NCI-H82 treated with DMSO at 0.1 percent for 48 hours (cell line): ENCODE data around the gene FRRS1.
"Not testable (repeated sequence)": the region's sequence is repeated elsewhere in the genome, so short reads cannot be mapped to it uniquely, and the experiment has no call there.

ENCODE experiments used
- DNase-seq: peaks from one replicate; lab custom pipeline; 2025; ENCODE audit not compliant: unreplicated experiment; lab: John Stamatoyannopoulos, UW

Gene FRRS1, protein sequence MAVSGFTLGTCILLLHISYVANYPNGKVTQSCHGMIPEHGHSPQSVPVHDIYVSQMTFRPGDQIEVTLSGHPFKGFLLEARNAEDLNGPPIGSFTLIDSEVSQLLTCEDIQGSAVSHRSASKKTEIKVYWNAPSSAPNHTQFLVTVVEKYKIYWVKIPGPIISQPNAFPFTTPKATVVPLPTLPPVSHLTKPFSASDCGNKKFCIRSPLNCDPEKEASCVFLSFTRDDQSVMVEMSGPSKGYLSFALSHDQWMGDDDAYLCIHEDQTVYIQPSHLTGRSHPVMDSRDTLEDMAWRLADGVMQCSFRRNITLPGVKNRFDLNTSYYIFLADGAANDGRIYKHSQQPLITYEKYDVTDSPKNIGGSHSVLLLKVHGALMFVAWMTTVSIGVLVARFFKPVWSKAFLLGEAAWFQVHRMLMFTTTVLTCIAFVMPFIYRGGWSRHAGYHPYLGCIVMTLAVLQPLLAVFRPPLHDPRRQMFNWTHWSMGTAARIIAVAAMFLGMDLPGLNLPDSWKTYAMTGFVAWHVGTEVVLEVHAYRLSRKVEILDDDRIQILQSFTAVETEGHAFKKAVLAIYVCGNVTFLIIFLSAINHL

DNA sequence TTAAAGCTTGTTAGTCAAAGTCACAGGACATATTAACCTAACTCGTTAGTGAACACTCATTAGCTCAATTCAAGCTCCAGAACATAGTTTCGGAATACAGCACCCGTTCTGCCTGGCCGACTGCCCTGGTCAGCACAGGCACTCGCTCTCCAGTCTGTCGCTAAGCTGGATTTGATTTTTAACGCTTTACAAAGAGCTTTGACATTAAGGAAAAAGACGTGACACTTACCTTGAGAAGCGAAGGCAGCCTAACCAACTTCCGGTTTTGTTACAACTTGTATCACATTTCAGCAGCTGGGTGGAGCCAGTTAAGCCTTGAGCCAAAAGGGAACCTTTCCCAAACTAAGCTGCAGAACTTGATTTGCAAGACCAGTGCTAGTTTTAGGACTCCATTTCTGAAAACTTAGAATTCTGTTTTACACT is at the start of gene FRRS1:
Gene FRRS1, minus strand, starts transcription at position 258 of the 423 bp plus-strand sequence. CDS start 17,867 bp downstream, outside the sequence.
- peak; percentile 80 for DNase-seq

DNA sequence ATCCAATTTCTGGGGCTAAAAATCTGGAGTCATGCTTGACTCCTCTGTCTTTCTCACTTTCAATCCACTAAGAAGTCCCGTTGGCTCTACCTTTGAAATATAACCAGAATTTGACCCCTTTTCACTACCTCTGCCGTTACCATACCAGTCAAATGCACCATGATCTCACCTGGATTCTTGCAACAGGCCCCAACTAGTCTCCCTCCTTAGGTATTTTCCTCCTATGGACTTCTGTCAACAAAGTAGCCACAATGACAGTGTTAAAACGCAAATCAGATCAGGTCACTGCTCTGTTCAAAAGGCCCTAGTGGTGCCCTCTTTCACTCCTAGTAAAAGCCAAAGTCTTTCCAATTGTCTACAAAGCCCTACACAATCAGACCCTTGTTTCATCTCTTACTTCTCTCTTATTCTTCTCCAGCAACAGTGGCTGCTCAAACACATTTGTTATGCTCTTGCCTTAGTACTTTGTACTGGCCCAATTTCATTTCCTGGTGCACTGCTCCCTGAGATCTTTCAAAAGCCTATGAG is 48.0 kb upstream of the FRRS1 start:
- DNase-seq = no peak

DNA sequence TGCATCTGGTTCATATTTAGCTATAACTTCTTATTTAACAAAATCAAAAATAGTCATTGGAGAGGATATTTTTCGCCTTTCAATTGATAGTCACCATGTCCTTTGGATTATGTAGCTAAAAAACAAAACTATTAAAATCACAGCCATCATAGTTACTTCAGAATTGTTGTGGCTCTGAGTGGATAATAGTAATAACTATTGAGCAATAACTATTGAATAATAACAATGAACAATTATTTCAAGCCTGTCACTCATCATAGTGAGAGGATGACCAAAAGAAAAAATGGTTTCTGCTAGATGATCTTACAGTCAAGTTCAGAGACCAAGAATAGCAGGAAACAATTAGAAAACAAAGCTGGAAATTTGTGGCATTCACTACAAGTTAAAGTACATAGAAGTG is 45.3 kb upstream of the FRRS1 start:
- DNase-seq = no peak

DNA sequence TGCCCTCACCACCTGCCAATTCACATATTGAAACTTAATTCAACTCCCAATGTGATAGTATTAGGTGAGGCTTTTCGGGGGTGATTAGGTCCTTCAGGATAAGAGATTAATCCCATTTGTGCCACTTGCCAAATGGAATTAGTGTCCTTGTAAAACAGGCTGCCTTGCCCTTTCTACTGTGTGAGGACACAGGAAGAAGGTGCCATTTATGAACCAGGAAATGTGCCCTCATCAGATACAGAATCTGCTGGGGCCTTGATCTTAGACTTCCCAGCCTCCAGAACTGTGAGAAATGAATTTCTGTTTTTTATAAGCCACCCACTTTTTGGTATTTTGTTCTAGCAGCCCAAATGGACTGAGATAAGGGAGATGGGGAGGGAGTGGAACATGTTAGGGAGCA is 44.6 kb upstream of the FRRS1 start:
- peak; percentile 95 for DNase-seq

DNA sequence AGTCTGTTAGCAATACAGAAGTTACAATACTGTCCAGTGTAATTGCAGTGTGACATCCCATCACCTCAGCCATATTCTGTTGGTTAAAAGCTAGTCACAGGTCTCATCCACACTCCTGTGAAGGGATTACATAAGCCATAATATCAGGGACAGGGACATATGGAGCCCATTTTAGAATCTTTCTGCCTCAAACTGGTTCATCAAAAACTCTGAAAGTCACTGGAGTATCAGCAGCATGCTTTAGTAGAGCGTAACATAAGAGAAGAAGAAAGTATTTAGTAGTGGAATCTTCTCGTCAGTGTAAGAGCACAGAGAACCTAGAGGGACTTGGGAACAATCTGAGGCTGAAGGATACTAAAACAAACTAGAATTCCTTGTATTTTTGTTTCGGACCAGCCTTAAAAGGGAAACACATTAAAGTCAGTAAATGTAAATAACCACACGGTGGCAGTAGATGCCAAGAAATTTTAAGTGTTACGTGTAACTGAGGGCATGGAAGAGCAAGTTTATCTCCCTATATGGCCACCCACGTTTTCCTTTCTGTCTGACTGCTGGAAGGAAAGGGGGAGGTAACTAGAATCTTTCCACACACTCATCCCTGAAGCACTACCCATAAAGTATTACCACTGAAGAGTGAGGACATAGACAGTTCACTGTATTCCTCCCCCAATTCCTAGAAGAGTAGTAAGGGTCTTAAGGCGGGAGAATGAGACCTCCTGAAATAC is 42.1 kb upstream of the FRRS1 start:
- DNase-seq = peak; percentile 96

DNA sequence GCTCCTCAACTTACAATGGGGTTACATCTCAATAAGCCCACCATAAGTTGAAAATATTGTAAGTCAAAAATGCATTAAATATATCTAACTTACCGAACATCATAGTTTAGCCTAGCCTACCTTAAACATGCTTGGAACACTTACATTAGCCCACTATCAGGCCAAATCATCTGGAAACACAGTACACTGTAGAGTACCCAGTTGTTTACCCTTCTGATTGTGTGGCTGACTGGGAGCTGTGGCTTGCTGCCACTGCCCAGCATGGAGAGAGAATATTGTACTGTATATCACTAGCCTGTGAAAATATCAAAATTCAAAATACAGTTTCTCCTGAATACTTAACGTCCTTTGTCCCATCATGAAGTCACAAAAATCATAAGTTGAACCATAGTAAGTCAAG is 40.4 kb upstream of the FRRS1 start:
- DNase-seq = no peak

DNA sequence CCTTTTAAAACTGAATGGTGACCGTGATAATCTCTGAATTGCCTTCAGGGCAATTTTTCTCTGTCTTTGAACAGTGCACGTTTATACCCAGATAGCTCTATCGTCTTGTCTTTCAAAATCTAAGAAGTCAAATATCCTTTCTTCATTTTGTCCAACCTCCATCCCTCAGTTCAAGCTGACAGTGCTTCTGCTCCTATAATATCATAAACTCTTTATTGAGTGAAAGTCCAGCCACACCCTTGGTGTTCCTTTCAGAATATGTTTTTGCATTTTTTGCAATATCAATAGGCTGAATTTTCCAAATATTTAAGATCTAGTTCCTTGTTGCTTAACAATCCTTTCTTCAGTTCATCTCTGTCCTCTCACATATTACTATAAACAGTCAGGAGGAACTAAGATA is 35.1 kb upstream of the FRRS1 start:
- DNase-seq = no peak

DNA sequence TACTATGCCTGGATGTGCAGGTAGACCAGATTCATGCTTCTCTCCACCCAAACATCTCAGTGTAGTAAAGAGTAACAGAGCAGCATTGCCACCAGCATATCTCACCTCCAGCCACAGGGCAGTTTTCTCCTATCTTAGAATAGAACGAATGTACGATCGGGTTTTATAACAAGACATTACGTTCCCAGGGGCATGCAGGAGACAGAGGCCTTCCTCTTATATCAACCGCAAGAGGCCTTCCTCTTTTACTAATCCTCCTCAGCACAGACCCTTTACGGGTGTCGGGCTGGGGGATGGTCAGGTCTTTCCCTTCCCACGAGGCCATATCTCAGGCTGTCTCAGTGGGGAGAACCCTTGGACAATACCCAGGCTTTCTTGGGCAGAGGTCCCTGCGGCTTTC is 27.4 kb upstream of the FRRS1 start:
- not testable (repeated sequence) for DNase-seq

DNA sequence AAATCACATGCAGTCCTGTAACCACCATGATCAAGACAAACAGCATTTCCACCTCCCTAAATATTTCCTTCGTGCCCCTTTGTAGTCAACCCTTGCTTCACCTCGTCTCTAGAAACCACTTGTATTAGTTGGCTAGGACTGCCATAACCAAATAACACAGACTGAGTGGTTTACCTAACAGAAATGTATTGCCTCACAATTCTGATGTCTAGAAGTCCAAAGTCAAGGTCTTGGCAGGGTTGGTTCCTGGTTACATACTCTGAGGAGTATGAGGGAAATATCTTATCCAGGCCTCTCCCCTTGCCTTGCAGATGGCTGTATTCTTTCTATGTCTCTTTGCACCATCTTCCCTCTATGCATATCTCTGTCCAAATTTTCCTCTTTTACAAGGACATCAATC is 23.3 kb upstream of the FRRS1 start:
- DNase-seq = no peak

DNA sequence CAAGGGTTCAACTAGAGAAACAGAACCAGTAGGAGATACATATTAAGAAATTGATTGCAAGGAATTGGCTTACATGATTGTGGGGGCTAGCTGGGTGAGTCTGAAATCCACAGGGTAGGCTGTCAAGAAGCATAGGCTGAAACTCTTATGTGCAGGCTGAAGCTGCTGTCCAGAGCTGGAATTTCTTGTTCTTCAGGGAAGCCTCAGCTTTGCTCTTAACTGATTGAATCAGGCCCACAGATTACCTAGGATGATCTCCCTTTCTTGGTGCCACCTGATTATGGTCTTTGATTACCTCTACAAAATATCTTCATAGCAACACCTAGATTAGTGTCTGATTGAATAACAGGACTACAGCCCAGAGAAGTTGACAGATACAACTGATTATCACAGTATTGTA is 22.5 kb upstream of the FRRS1 start:
- DNase-seq = no peak

DNA sequence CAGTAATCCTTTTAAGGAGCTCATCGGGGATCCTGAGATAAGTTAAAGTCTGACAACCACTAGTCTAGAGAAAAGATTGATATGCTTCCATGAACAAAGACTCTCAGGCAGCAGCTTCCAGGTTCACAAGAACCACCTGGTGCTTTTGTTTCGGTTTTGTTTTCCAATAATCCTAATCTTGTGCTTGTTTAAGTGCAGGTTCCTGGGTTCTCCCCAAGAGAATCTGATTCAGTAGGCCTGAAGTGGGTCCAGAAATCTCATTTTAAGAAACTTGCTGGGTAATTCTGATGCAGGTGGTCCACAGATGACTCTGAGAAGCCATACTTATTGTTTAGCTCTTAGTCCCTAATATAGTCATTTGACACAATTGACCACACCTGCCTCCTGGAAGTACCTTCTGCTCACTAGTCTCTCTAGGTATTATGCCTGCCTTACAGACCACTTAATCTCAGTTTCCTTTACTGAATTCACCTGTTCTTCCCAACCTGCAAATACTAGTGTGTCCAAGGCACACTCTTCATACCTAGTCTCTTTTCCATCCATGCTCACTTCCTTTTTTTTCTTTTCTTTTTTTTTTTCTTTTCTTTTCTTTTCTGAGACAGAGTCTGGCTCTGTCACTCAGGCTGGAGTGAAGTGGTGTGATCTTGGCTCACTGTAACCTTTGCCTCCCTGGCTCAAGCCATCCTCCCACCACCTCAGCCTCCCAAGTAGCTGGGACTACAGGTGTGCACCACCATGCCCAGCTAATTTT is 20.5 kb upstream of the FRRS1 start:
- peak; percentile 92 for DNase-seq

DNA sequence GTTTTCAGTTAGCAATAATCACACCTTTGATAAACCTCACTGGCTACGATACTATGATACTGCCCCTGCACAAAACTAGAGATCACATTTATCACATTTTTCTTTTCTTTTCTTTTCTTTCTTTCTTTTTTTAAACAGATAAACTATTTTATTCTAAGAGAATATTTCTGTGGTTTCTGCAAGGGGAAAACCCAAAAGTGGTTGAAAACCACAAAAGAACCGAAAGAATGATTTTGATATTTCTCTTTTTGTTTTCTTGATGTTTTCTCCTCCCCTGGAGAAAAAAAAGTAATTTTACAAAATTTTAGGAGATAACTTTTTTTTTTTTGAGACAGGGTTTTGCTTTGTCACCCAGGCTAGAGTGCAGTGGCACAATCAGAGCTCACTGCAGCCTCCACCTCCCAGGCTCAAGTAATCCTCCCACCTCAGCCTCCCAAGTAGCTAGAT is 18.4 kb upstream of the FRRS1 start:
- DNase-seq = no peak

DNA sequence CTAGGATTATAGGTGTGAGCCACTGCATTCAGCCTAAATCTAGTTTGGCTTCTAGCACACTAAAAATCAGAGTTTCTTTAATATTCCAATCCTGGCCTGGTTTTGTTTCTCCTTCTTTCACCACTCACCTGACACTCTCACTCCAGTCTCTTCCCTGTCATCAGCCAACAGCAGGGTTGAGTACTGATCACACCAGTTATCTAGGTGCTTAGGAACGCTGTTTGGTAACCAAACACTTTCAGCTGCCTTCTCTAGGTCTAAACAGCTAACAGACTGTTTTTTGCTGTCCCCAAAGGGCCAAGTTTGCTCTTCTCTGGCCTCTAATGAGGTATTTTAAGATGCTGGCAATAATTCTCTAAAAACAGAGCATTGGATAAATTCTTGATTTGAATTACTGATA is 17.7 kb upstream of the FRRS1 start:
- DNase-seq = no peak

DNA sequence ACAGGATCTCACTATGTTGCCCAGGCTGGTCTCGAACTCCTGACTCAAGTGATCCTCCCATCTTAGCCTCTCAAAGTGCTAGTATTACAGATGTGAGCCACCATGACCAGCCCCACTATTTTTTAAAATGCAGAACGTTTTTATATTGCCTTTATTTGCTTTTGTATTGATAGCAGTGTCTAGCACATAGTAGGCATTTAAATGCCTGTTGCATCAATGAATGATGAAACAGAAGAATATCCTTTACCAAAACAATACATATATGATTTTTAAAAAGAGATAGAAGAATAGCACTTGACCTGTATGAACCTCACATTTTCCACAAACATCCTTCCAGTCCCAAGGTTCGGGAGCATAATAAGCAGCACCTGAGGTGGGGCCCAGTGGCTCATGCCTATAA is 16.5 kb upstream of the FRRS1 start:
- no peak for DNase-seq

DNA sequence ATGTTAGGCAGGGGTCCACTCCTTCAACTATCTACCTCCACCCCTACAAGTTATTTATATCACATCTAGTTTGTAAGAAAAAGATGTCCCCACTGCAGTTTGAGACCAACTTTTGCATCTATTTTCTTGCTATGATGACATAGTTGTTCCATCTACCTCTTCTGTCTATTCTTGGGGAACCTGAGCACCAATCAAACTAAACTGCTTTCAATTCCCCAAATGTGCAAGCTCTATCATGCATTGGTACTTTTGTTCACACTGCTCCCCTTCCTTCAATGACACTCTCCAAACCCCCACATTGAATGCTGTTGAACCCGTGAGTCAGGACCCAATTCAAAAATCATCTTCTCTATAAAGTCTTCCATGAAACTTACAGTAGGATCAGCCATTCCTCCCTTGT is 16.0 kb upstream of the FRRS1 start:
- no peak for DNase-seq

DNA sequence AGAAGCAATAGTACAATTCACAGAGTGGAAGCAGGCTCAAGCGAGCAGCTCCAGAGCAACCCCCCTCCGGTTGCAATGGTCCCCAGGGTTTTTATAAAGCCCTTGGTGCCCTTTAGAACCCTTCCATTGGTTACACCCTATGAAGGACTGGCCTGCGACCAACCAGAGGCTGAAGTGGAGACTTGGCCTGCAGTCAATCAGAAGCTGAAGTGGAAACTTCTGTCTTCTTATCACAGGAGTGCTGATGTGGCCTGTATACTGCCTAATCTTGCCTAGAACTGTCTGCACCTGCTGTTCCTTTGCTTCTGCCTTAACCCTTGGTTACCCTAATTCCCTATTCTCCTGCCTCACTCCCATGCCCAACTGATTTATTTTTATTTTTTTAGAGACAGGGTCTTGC is 15.4 kb upstream of the FRRS1 start:
- DNase-seq = no peak

DNA sequence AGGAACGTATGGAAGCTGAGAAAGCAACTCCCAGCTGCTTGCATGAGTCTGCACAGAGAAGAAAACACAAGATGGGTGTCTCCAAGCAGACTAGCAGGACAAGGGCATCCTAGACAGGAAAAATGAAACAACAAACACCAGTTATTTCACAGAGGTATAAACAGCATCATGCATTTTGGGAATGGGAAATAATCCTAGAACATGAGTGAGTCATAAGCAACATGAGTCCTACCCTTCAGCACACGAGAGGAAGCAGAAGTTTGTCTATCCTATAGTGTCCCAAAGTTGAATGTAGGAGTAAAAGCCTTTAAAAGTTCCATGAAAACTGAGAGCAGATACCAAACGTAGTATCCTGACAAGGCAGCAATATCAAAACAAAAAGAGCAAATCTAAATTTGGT is 11.3 kb upstream of the FRRS1 start:
- no peak for DNase-seq

DNA sequence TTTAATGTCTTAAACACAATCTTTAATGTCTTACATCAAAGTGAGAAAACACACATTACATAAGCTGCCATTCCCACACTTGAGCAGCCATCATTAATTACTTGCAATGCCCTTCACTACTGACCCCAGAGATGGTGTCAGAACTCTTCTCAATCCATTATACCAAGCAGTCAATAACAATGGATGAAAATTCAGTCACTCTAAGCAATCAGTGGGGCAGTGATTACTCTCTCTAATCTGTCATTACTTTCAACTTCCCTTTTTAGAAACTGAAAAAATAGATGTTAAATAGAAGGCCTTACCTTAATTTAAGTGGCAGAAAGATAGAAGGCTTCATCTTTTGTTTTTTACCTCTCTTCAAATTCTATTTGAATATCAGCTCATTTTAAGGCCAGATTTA is 9.7 kb upstream of the FRRS1 start:
- DNase-seq = no peak

DNA sequence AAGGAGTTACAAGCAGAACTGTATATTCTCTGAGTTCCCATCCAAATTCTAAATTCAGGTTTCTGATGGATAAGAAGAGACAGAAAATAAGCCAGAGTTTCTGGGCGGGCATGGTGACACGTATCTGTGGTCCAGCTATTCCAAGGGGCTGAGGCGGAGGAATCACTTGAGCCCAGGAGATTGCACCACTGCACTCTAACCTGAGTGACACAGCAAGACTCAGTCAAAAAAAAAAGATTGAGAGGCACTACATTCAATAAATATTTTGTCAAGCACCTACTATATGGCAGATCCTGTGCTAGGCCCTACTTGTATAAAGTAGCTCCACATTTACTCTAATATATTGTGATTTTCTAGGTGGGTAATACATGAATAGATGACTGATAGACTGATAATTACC is 6.4 kb upstream of the FRRS1 start:
- no peak for DNase-seq

DNA sequence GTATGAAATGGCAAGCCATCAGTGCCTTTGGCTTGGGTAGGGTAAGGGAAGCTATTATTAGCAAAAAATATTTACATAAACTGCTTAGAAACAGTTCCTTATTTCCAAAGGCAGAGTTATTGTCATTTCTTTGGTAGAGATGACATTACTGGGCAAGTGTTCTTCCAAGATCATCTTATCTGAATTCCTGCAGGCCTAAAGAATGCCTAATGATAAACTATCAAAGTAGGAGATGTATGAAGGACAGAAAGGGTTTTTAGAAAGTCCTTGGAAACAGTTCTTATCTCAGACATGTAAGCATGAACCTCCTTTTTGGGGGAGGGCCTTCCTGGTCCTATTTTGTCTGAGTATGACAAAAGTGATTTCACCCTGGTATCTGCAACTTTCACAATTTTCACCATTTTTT is 5.1 kb upstream of the FRRS1 start:
- DNase-seq = no peak
